ENCODE results near the gene ARFIP2.

GRCh38 chr11:6486256-6486655 is 5.1 kb upstream of the ARFIP2 start:
- TF ChIP-seq CTCF (IDR thresholded peaks at IDR 0.05) = no peak
- TF ChIP-seq ZFX (IDR thresholded peaks at IDR 0.05; ENCODE audit: borderline replicate concordance) = no peak

All from 22Rv1 (cell line).